OCI-LY1 (cell line): ENCODE data around the gene CPN1.

Experiments used
- EZH2 ChIP-seq: fragments of 200-600 bp; sonication (generic), shearing (Covaris generic); IDR thresholded peaks from 2 replicates; pipeline ENCODE4 v1.8.0; 2017; ENCODE audit warnings: borderline replicate concordance, mixed run types, mild to moderate bottlenecking, antibody characterized with exemption, low read length, moderate library complexity, mixed read lengths
- TF ChIP-seq, protein P1 (sequence below): fragments of 200-600 bp; sonication (generic), shearing (Covaris generic); IDR thresholded peaks from 2 replicates; pipeline ENCODE4 v1.5.1; 2017; ENCODE audit warnings: mild to moderate bottlenecking, antibody characterized with exemption, low read length, moderate library complexity, mixed read lengths

DNA sequence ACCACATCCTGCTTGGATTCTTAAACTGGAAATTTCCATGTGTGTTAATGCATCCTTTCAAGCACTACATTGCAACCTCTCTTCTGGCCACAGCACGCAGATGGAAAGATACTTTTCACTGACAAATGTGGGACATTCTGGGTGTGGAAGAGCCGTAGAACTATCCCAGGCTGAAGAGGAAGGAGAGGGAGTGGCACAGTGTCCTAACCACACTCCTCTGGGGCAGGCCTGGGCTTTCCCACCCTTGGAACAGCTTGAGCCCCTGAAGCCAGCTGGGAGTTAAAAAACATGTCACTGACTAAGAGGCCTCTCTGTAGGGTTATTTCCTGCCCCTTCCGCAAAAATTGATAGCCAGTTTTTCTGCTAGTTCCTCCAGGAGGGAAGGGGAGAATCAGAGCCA, 37.9 kb downstream of the CPN1 start:
- TF ChIP-seq, protein P1, sequence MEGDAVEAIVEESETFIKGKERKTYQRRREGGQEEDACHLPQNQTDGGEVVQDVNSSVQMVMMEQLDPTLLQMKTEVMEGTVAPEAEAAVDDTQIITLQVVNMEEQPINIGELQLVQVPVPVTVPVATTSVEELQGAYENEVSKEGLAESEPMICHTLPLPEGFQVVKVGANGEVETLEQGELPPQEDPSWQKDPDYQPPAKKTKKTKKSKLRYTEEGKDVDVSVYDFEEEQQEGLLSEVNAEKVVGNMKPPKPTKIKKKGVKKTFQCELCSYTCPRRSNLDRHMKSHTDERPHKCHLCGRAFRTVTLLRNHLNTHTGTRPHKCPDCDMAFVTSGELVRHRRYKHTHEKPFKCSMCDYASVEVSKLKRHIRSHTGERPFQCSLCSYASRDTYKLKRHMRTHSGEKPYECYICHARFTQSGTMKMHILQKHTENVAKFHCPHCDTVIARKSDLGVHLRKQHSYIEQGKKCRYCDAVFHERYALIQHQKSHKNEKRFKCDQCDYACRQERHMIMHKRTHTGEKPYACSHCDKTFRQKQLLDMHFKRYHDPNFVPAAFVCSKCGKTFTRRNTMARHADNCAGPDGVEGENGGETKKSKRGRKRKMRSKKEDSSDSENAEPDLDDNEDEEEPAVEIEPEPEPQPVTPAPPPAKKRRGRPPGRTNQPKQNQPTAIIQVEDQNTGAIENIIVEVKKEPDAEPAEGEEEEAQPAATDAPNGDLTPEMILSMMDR: no peak
- TF ChIP-seq EZH2: no peak
